Gastrocnemius medialis (tissue), 4 donors: ENCODE data around the gene MSI2. TPM values are rescaled to one million over a fixed set of nuclear protein-coding genes. Genes with fewer than 3 reads are reported as not detected.
A peak's percentile ranks its signal among the peaks of the same experiment; 100 is the strongest.

Experiments used
- ATAC-seq, 2 donors: fragments of 150-250 bp; one replicate each; pipeline ENCODE4 v1.9.1; 2016
- DNase-seq, 2 donors: peaks; one replicate each; pipeline ENCODE4 v3.0.0-alpha.2; 2019
- H3K27ac ChIP-seq, 4 donors: fragments of 200-600 bp; sonication (generic); 1 replicate in 1 of 4; 2 replicates in 3 of 4; pipeline ENCODE4 v1.5.1; 2016 to 2018; ENCODE audit warnings: mild to moderate bottlenecking in 2 of 4, moderate library complexity in 1 of 4
- H3K27me3 ChIP-seq, 3 donors: fragments of 200-600 bp; sonication (generic) in 2 of 3; 1 replicate in 1 of 3; 2 replicates in 2 of 3; pipeline versions ENCODE4 v1.5.1 to v1.6.0; 2016 to 2019; ENCODE audit warnings: mild to moderate bottlenecking in 1 of 3, moderate library complexity in 1 of 3
- H3K36me3 ChIP-seq, 2 donors: fragments of 200-600 bp; sonication (generic) in 1 of 2; one replicate each; pipeline ENCODE4 v1.5.1; 2017 to 2018
- H3K4me1 ChIP-seq, 2 donors: fragments of 200-600 bp; sonication (generic) in 1 of 2; one replicate each; pipeline ENCODE4 v1.5.1; 2016 to 2017; ENCODE audit warnings: mild to moderate bottlenecking in 2 of 2
- H3K4me3 ChIP-seq, 4 donors: fragments of 200-600 bp; sonication (generic) in 3 of 4; 1 replicate in 1 of 4; 2 replicates in 3 of 4; pipeline ENCODE4 v1.5.1; 2016 to 2019; ENCODE audit warnings: mild to moderate bottlenecking in 2 of 4
- H3K9me3 ChIP-seq, 3 donors: fragments of 200-600 bp; sonication (generic) in 2 of 3; 1 replicate in 1 of 3; 2 replicates in 2 of 3; pipeline ENCODE4 v1.5.1; 2016 to 2019
- POLR2A ChIP-seq, 2 donors: fragments of 450-650 bp; IDR thresholded peaks; one replicate each; pipeline ENCODE4 v1.6.1; 2017; ENCODE audit warnings: antibody characterized with exemption in 2 of 2, mild to moderate bottlenecking in 2 of 2, moderate library complexity in 2 of 2
- in situ Hi-C, 4 donors: fragments of 200-750 bp; cut with MboI; loops; one replicate each; pipeline versions ENCODE4 v1.15.0 to v1.8.0; 2017; ENCODE audit warnings: low sequenced_read_pairs in 4 of 4
- intact Hi-C: fragments of 100-400 bp; cut with DNase I; formaldehyde crosslinking; loops from one replicate; pipeline ENCODE4 v1.15.1; 2023; ENCODE audit warnings: low total_unique reads
- total RNA-seq, 4 donors: library from RNA; depleted of rRNA; stranded (reverse); fragments of >200 nt; gene quantifications; one replicate each; pipeline versions ENCODE4 v1.1.0 to v1.2.3, GENCODE V29; 2016
- TF ChIP-seq, protein P1 (sequence below), 5 experiments: fragments of 450-650 bp in 3 of 5; fragments of 200-600 bp in 2 of 5; sonication (generic) in 2 of 5; IDR thresholded peaks in 4 of 5; conservative IDR thresholded peaks in 1 of 5; 1 replicate in 4 of 5; 2 replicates in 1 of 5; pipeline ENCODE4 v1.5.1; 2016 to 2019; ENCODE audit warnings: antibody characterized with exemption in 5 of 5, mild to moderate bottlenecking in 3 of 5, moderate library complexity in 3 of 5

The MSI2 gene
- total RNA-seq, 4 donors from 2014 or later: 33.1 to 66.2 (median 48.5) TPM

DNA sequence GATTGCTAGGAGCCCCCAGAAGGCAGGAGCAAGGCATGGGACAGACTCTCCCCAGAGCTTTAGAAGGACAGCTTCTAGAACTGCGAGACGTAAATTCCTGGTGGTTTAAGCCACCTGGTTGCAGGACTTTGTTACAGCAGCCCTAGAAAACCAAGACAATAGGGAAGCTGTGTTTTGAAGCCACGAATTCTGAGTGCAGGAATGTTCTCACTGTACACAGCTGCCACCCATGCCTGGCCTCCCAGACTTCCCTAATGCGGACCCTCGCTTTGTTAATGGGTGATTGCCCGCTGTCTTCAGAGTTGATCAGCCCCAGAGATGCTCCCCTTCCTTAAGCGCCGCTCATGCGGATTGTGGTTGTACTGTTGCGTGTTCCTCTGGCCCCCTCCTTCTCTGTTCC, 177.1 kb downstream of the MSI2 start:
- Histone ChIP-seq H3K4me3 (no peak overlapping the region), H3K27ac (no peak overlapping the region), H3K27me3 (no peaks in the 10 kb centered on the region), H3K9me3 (no peaks in the 10 kb centered on the region), H3K36me3 (no peaks in the 10 kb centered on the region), H3K4me1 (peaks cover 21 to 28% of the 10 kb centered on the region in 2 donors)
- DNase-seq: no peak
- TF ChIP-seq, protein P1, sequence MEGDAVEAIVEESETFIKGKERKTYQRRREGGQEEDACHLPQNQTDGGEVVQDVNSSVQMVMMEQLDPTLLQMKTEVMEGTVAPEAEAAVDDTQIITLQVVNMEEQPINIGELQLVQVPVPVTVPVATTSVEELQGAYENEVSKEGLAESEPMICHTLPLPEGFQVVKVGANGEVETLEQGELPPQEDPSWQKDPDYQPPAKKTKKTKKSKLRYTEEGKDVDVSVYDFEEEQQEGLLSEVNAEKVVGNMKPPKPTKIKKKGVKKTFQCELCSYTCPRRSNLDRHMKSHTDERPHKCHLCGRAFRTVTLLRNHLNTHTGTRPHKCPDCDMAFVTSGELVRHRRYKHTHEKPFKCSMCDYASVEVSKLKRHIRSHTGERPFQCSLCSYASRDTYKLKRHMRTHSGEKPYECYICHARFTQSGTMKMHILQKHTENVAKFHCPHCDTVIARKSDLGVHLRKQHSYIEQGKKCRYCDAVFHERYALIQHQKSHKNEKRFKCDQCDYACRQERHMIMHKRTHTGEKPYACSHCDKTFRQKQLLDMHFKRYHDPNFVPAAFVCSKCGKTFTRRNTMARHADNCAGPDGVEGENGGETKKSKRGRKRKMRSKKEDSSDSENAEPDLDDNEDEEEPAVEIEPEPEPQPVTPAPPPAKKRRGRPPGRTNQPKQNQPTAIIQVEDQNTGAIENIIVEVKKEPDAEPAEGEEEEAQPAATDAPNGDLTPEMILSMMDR (IDR thresholded peaks at IDR 0.05 in 4 of 5, conservative IDR thresholded peaks at IDR 0.05 in 1 of 5): no peak
- no peak for TF ChIP-seq POLR2A (IDR thresholded peaks at IDR 0.05)
- intact Hi-C loops: no loop called here
- in situ Hi-C loops: no loop called here
- ATAC-seq: no peak

DNA sequence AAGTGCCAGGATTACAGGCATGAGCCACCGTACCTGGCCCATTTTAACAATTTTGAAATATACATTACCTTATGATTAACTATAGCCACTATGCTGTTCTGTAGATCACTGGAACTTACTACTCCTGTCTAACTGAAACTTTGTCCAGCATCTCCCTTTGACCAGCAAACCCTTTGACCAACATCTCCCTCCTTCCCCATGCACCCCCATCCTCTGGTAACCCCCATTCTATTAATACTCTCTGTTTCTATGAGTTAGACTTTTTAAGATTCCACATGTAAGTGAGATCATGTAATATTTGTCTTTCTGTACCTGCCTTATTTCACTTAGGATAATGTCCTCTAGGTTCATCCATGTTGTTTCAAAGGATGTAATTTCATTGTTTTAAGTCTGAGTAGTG, 178.0 kb downstream of the MSI2 start:
- TF ChIP-seq POLR2A (IDR thresholded peaks at IDR 0.05): no peak
- TF ChIP-seq, protein P1 (IDR thresholded peaks at IDR 0.05 in 4 of 5, conservative IDR thresholded peaks at IDR 0.05 in 1 of 5): no peak
- Histone ChIP-seq H3K4me1 (peaks cover 28% of the 10 kb centered on the region in 2 donors), H3K27ac (no peak overlapping the region), H3K4me3 (no peak overlapping the region), H3K9me3 (no peaks in the 10 kb centered on the region), H3K36me3 (no peaks in the 10 kb centered on the region), H3K27me3 (no peaks in the 10 kb centered on the region)
- DNase-seq (no peak), ATAC-seq (no peak)
- in situ Hi-C loops (no loop called here), intact Hi-C loops (no loop called here)

DNA sequence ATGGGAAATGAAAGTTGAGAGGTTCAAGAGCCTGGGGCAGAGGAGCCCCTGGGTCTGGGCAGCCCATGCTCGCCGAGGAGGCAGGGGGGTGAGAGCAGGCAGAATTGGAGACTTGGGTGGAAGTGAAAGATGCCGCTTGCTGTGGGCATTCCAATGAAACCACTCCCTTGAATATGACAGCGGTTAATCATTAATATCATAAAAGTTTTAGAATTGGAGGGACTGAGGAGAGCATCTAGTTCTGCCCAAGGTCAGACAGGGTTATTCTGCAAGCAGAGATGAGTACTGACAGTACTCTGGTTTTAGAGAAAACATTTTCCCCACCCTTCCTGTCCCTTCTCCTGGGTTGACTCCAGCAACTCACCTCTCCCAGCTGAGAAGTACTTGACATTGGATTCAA, 180.2 kb downstream of the MSI2 start:
- intact Hi-C loops (no loop called here), in situ Hi-C loops (no loop called here)
- Histone ChIP-seq H3K4me1 (peaks cover 41 to 50% of the 10 kb centered on the region in 2 donors), H3K27me3 (no peaks in the 10 kb centered on the region), H3K36me3 (no peaks in the 10 kb centered on the region), H3K27ac (no peak overlapping the region), H3K4me3 (no peak overlapping the region), H3K9me3 (no peaks in the 10 kb centered on the region)
- ATAC-seq: no peak
- no peak for DNase-seq
- TF ChIP-seq, protein P1 (IDR thresholded peaks at IDR 0.05 in 4 of 5, conservative IDR thresholded peaks at IDR 0.05 in 1 of 5): no peak
- no peak for TF ChIP-seq POLR2A (IDR thresholded peaks at IDR 0.05)

DNA sequence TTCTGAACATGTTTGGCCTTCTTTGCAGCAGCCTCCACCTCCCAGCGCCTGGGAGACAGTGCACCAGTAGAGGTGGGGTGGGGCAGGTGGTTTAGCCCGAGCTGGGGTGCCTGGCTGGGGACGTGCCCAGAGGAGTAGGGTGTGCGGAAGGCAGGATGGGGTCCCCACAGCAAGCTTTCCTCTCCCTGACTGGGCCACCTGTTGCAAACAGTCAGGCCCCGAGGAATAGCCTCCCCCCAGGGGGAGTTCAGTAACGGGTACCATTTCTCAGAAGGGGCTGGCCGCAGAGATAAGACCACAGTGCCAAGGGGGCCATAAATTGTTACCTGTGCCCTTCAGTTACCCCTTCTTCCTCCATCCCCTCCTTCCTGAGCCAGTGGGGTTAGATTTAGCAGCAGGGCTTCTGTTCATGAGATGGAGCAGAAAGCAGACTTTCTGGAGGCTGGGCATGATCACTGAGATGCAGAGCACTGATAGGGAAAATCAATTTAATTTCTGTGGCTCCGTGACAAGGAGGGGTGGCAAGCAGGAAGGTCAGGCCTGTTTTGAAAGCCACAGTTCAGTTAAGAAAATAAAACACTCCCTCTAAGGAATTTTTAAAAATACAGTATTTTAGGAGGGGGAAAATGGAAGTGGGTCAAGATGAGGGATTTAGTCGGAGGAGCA, 181.9 kb downstream of the MSI2 start:
- Histone ChIP-seq H3K4me1 (peaks cover 53 to 62% of the 10 kb centered on the region in 2 donors), H3K27ac (peak overlapping the region in 1 of 4 donors; percentile 91), H3K4me3 (no peak overlapping the region), H3K36me3 (no peaks in the 10 kb centered on the region), H3K9me3 (no peaks in the 10 kb centered on the region), H3K27me3 (no peaks in the 10 kb centered on the region)
- no peak for DNase-seq
- no peak for ATAC-seq
- intact Hi-C loops (no loop called here), in situ Hi-C loops (no loop called here)
- TF ChIP-seq POLR2A (IDR thresholded peaks at IDR 0.05): no peak
- TF ChIP-seq, protein P1 (IDR thresholded peaks at IDR 0.05 in 4 of 5, conservative IDR thresholded peaks at IDR 0.05 in 1 of 5): no peak
